SK-N-MC (cell line): ENCODE results near the gene PDE4D.

Experiments
- DNase-seq: peaks from one replicate; pipeline ENCODE4 v3.0.0-alpha.2; 2011; ENCODE audit warnings: low read depth, low spot score
- H3K27ac ChIP-seq: fragments of 200-600 bp; sonication (generic); 2 replicates; pipeline ENCODE4 v1.5.1; 2016; ENCODE audit warnings: mixed run types
- H3K36me3 ChIP-seq: fragments of 200-600 bp; sonication (generic); 2 replicates; pipeline ENCODE4 v1.6.1; 2017; ENCODE audit warnings: antibody characterized with exemption, low read length, mixed read lengths; ENCODE audit not compliant: insufficient read depth
- H3K4me3 ChIP-seq: fragments of 200-600 bp; sonication (generic); 2 replicates; pipeline ENCODE4 v1.5.1; 2016
- H3K9ac ChIP-seq: fragments of 200-600 bp; sonication (generic); 2 replicates; pipeline ENCODE4 v1.8.0; 2017; ENCODE audit warnings: mixed run types, mixed read lengths; ENCODE audit not compliant: insufficient read length
- H3K9me3 ChIP-seq: fragments of 200-600 bp; sonication (generic); 2 replicates; pipeline ENCODE4 v1.6.1; 2017; ENCODE audit warnings: low read depth, mild to moderate bottlenecking, antibody characterized with exemption, low read length, moderate library complexity, mixed read lengths
- EZH2 ChIP-seq: fragments of 200-600 bp; sonication (generic); IDR thresholded peaks from one replicate; pipeline ENCODE4 v1.6.1; 2017; ENCODE audit warnings: antibody characterized with exemption
- FOXP2 ChIP-seq: optimal IDR thresholded peaks from 2 replicates; pipeline ENCODE3; 2011; ENCODE audit warnings: mild to moderate bottlenecking, moderate library complexity; ENCODE audit not compliant: insufficient read depth; ENCODE audit errors: extremely low read length, control extremely low read depth
- POLR2AphosphoS5 ChIP-seq: IDR thresholded peaks from 2 replicates; pipeline ENCODE4 v1.6.1; 2012; ENCODE audit warnings: mild to moderate bottlenecking, low read depth, low read length, borderline replicate concordance

Gene PDE4D

GRCh38 chr5:59193616-59194319 is 699.8 kb downstream of the PDE4D start:
- no peak for DNase-seq
- Histone ChIP-seq H3K36me3 (no peaks in the 10 kb centered on the region), H3K4me3 (no peak overlapping the region), H3K9me3 (no peaks in the 10 kb centered on the region), H3K9ac (no peak overlapping the region), H3K27ac (no peak overlapping the region)
- no peak for TF ChIP-seq FOXP2
- no peak for TF ChIP-seq POLR2AphosphoS5
- no peak for TF ChIP-seq EZH2

- TF ChIP-seq FOXP2 (no peak), POLR2AphosphoS5 (no peak), EZH2 (no peak)
- Histone ChIP-seq H3K9ac (no peak overlapping the region), H3K4me3 (no peak overlapping the region), H3K27ac (no peak overlapping the region), H3K9me3 (no peaks in the 10 kb centered on the region), H3K36me3 (no peaks in the 10 kb centered on the region)
- no peak for DNase-seq
These were observed 702.8 kb downstream of the PDE4D start for GRCh38 chr5:59190746-59191145.

GRCh38 chr5:59189472-59190244 is 703.9 kb downstream of the PDE4D start:
- no peak for TF ChIP-seq EZH2
- no peak for TF ChIP-seq FOXP2
- TF ChIP-seq POLR2AphosphoS5 = no peak
- Histone ChIP-seq H3K4me3 (no peak overlapping the region), H3K9ac (no peak overlapping the region), H3K36me3 (no peaks in the 10 kb centered on the region), H3K9me3 (no peaks in the 10 kb centered on the region), H3K27ac (no peak overlapping the region)
- no peak for DNase-seq

GRCh38 chr5:59188419-59189225 is 704.9 kb downstream of the PDE4D start:
- peak; percentile 62 for DNase-seq
- peak overlapping the region; percentile 17 for H3K9ac ChIP-seq
- TF ChIP-seq EZH2 (no peak), POLR2AphosphoS5 (no peak), FOXP2 (no peak)
- H3K27ac ChIP-seq = no peak overlapping the region
- H3K9me3 ChIP-seq = no peaks in the 10 kb centered on the region
- peak overlapping the region; percentile 59 for H3K4me3 ChIP-seq
- H3K36me3 ChIP-seq = no peaks in the 10 kb centered on the region

GRCh38 chr5:59187857-59188256 is 705.7 kb downstream of the PDE4D start:
- peak overlapping the region; percentile 12 for H3K9ac ChIP-seq
- no peaks in the 10 kb centered on the region for H3K9me3 ChIP-seq
- H3K36me3 ChIP-seq = no peaks in the 10 kb centered on the region
- no peak for DNase-seq
- TF ChIP-seq FOXP2 (no peak), POLR2AphosphoS5 (no peak), EZH2 (no peak)
- H3K27ac ChIP-seq = no peak overlapping the region
- 0 out of 2 replicates have a peak overlapping the region, but pooled peaks have one; percentile 59 for H3K4me3 ChIP-seq

GRCh38 chr5:59186623-59187022 is 706.9 kb downstream of the PDE4D start:
- Histone ChIP-seq H3K27ac (no peak overlapping the region), H3K9ac (no peak overlapping the region), H3K9me3 (no peaks in the 10 kb centered on the region), H3K36me3 (no peaks in the 10 kb centered on the region), H3K4me3 (no peak overlapping the region)
- DNase-seq = no peak
- TF ChIP-seq POLR2AphosphoS5 = no peak
- no peak for TF ChIP-seq FOXP2
- TF ChIP-seq EZH2 = no peak

- H3K9ac ChIP-seq = no peak overlapping the region
- H3K9me3 ChIP-seq = no peaks in the 10 kb centered on the region
- TF ChIP-seq POLR2AphosphoS5 = no peak
- H3K27ac ChIP-seq = no peak overlapping the region
- H3K4me3 ChIP-seq = no peak overlapping the region
- no peak for DNase-seq
- no peaks in the 10 kb centered on the region for H3K36me3 ChIP-seq
These were observed 707.7 kb downstream of the PDE4D start for GRCh38 chr5:59185757-59186385.

GRCh38 chr5:59184769-59185168 is 708.8 kb downstream of the PDE4D start:
- H3K27ac ChIP-seq = no peak overlapping the region
- no peaks in the 10 kb centered on the region for H3K9me3 ChIP-seq
- no peak for DNase-seq
- no peak overlapping the region for H3K9ac ChIP-seq
- H3K36me3 ChIP-seq = no peaks in the 10 kb centered on the region
- H3K4me3 ChIP-seq = no peak overlapping the region
- no peak for TF ChIP-seq EZH2
- TF ChIP-seq FOXP2 = no peak
- no peak for TF ChIP-seq POLR2AphosphoS5
